H1 (cell line): ENCODE data around the gene NCCRP1.

Experiments used
- ATF3 ChIP-seq: IDR thresholded peaks from 2 replicates; pipeline ENCODE4 v1.6.1; 2011; ENCODE audit warnings: low read depth, mild to moderate bottlenecking, low read length; ENCODE audit not compliant: insufficient read depth
- CBX8 ChIP-seq: fragments of 300-800, 300-1000 bp; sonication (generic); IDR thresholded peaks from 2 replicates; pipeline ENCODE4 v1.7.1; 2016; ENCODE audit warnings: low read depth, low read length, borderline replicate concordance
- CEBPB ChIP-seq: IDR thresholded peaks from 2 replicates; pipeline ENCODE4 v1.6.1; 2012; ENCODE audit warnings: low read depth, low read length
- EGR1 ChIP-seq: IDR thresholded peaks from 2 replicates; pipeline ENCODE4 v1.6.1; 2011; ENCODE audit warnings: low read depth, low read length, borderline replicate concordance
- POLR2A ChIP-seq, 2 experiments: IDR thresholded peaks; 1 replicate in 1 of 2; 2 replicates in 1 of 2; pipeline ENCODE4 v1.6.1; 2011; ENCODE audit warnings: low read depth in 2 of 2, low read length in 2 of 2, mild to moderate bottlenecking in 2 of 2; ENCODE audit errors: control extremely low read depth in 1 of 2
- RFX5 ChIP-seq: IDR thresholded peaks from 2 replicates; pipeline ENCODE4 v1.6.1; 2011; ENCODE audit warnings: low read depth, low read length, improper control_type of control experiment, borderline replicate concordance
- RXRA ChIP-seq: IDR thresholded peaks from 2 replicates; pipeline ENCODE4 v1.6.1; 2011; ENCODE audit warnings: low read depth, mild to moderate bottlenecking, low read length, moderate library complexity; ENCODE audit not compliant: insufficient read depth
- USF2 ChIP-seq: IDR thresholded peaks from 2 replicates; pipeline ENCODE4 v1.6.1; 2011; ENCODE audit warnings: low read length, improper control_type of control experiment
- TF ChIP-seq, protein P1 (sequence below), 3 experiments: IDR thresholded peaks; 1 replicate in 2 of 3; 2 replicates in 1 of 3; pipeline versions ENCODE4 v1.5.1 to v1.6.1; 2011; ENCODE audit warnings: low read length in 3 of 3, mild to moderate bottlenecking in 3 of 3, inconsistent platforms in 2 of 3, low read depth in 1 of 3, moderate library complexity in 1 of 3; ENCODE audit not compliant: insufficient read depth in 1 of 3; ENCODE audit errors: control extremely low read depth in 1 of 3
- TF ChIP-seq, protein P2 (sequence below): IDR thresholded peaks from 2 replicates; pipeline ENCODE4 v1.6.1; 2012; ENCODE audit warnings: inconsistent platforms

GRCh38 chr19:39199025-39199424, 2.3 kb downstream of the NCCRP1 start:
- TF ChIP-seq USF2, result no peak
- TF ChIP-seq, protein P1, sequence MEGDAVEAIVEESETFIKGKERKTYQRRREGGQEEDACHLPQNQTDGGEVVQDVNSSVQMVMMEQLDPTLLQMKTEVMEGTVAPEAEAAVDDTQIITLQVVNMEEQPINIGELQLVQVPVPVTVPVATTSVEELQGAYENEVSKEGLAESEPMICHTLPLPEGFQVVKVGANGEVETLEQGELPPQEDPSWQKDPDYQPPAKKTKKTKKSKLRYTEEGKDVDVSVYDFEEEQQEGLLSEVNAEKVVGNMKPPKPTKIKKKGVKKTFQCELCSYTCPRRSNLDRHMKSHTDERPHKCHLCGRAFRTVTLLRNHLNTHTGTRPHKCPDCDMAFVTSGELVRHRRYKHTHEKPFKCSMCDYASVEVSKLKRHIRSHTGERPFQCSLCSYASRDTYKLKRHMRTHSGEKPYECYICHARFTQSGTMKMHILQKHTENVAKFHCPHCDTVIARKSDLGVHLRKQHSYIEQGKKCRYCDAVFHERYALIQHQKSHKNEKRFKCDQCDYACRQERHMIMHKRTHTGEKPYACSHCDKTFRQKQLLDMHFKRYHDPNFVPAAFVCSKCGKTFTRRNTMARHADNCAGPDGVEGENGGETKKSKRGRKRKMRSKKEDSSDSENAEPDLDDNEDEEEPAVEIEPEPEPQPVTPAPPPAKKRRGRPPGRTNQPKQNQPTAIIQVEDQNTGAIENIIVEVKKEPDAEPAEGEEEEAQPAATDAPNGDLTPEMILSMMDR (IDR thresholded peaks at IDR 0.05; ENCODE audit: control extremely low read depth in 1 of 3, insufficient read depth in 1 of 3, low read depth in 1 of 3, low read length in 3 of 3), result no peak
- TF ChIP-seq CEBPB, result no peak
- TF ChIP-seq, protein P2, sequence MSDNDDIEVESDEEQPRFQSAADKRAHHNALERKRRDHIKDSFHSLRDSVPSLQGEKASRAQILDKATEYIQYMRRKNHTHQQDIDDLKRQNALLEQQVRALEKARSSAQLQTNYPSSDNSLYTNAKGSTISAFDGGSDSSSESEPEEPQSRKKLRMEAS, result no peak
- TF ChIP-seq RFX5, result no peak
- no peak for TF ChIP-seq EGR1
- no peak for TF ChIP-seq ATF3
- no peak for TF ChIP-seq CBX8
- no peak for TF ChIP-seq RXRA
- no peak for TF ChIP-seq POLR2A (IDR thresholded peaks at IDR 0.05; ENCODE audit: control extremely low read depth in 1 of 2, low read depth in 2 of 2, low read length in 2 of 2)
